Epithelial cell of esophagus (primary cell): ENCODE data around the gene RPS29.

ENCODE experiments used
- DNase-seq: peaks from one replicate; pipeline ENCODE4 v3.0.0; 2010; ENCODE audit warnings: low read depth
- H3K4me3 ChIP-seq: 2 replicates; pipeline ENCODE4 v1.5.1; 2011; ENCODE audit warnings: mild to moderate bottlenecking, low read length, control low read depth
- TF ChIP-seq, protein P1 (sequence below): IDR thresholded peaks from 2 replicates; pipeline ENCODE4 v1.5.1; 2011; ENCODE audit warnings: low read depth, mild to moderate bottlenecking, low read length, control low read depth, inconsistent platforms; ENCODE audit not compliant: insufficient read depth; ENCODE audit errors: missing control alignments

The RPS29 gene

GRCh38 chr14:49585803-49586672 lies at the start of gene RPS29:
TSS of gene RPS29 (minus strand) at chr14:49586380. CDS start at chr14:49586346, 34 bp downstream.
- TF ChIP-seq, protein P1, sequence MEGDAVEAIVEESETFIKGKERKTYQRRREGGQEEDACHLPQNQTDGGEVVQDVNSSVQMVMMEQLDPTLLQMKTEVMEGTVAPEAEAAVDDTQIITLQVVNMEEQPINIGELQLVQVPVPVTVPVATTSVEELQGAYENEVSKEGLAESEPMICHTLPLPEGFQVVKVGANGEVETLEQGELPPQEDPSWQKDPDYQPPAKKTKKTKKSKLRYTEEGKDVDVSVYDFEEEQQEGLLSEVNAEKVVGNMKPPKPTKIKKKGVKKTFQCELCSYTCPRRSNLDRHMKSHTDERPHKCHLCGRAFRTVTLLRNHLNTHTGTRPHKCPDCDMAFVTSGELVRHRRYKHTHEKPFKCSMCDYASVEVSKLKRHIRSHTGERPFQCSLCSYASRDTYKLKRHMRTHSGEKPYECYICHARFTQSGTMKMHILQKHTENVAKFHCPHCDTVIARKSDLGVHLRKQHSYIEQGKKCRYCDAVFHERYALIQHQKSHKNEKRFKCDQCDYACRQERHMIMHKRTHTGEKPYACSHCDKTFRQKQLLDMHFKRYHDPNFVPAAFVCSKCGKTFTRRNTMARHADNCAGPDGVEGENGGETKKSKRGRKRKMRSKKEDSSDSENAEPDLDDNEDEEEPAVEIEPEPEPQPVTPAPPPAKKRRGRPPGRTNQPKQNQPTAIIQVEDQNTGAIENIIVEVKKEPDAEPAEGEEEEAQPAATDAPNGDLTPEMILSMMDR, result no peak
- peak; percentile 99 for DNase-seq
- peak within 1 kb of the TSS; percentile 62 for H3K4me3 ChIP-seq

- peak within 1 kb of the TSS; percentile 54 for H3K4me3 ChIP-seq
- DNase-seq, result peak; percentile 69
- TF ChIP-seq, protein P1, result no peak
These were observed 48.6 kb upstream of the RPS29 start, which contains the start of gene DNAAF2 for GRCh38 chr14:49634547-49635334. TSS of gene DNAAF2 (minus strand) at chr14:49635244. CDS start at chr14:49635149, 95 bp downstream.

DNA sequence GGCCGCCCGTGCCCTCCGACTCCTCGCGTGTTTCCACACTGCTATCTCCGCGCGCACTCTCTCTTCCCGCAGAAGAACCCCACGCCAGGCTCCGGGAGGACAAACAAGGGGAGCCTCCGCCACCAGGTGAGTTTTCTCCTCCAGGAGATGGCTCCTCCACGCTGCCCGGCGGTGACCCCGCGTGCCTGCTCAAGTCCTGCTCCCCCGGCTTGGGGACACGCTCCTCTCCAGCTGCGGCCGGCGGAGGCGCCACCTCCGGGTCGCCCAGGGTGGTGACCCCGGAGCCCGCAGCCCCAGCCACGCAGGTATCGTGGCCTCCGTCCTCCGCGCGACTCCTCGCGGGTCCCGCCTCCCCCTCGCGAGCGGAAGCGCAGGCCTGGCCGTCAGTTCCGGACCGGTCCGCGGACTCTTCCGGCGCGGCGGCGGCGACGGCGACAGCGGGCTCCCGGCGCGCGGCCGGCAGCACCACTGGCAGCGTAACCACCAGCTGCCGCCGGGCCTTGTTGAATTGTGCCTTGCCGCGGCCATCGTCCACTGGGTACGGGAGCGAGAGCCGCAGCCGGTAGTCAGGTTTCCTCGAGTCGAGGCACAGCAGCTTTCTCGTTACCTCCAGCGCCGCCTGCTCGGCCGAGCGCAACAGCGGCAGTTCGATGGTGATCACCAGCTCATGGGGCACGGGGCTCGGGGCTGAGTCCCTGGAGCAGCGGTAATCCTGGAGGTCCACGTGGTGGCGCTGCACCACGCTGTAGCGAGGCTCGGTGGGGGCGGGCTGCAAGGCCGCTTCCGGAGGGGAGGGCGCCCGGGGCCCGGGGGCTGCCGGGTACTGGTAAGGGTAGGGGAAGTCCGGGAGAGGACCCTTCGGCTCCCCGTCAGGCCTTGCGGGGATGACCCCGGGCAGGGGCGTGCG lies 47.7 kb upstream of the RPS29 start:
- peak overlapping the region; percentile 54 for H3K4me3 ChIP-seq
- peak; percentile 97 for DNase-seq
- TF ChIP-seq, protein P1, result peak; percentile 65

- H3K4me3 ChIP-seq, result no peak overlapping the region
- TF ChIP-seq, protein P1, result no peak
- DNase-seq, result peak; percentile 84
These were observed 38.0 kb upstream of the RPS29 start for GRCh38 chr14:49623941-49624839.

GRCh38 chr14:49623387-49623786 lies 37.2 kb upstream of the RPS29 start:
- peak overlapping the region; percentile 23 for H3K4me3 ChIP-seq
- TF ChIP-seq, protein P1, result no peak
- no peak for DNase-seq
